Measurements from ENCODE around the gene COX6A2. TPM values are rescaled to one million over a fixed set of nuclear protein-coding genes. Genes with fewer than 3 reads are reported as not detected.

Gene COX6A2
- total RNA-seq, 1 experiment from 2014 or later, result not detected

DNA sequence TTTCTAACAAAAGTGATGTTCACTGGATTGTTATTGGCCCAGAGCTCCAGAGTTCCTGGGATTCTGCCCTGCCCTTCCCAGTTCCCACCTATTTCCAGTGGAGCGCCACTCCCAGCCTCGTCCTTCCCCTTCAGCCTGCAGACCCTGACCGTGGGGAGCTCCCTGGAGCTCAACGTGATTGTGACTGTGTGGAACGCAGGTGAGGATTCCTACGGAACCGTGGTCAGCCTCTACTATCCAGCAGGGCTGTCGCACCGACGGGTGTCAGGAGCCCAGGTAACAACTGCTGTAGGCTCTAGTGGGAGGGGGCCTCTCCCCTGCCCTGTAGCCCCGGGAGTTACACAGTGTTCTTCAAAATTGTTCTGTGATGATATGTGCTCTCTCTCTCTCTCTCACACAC is 11.8 kb downstream of the COX6A2 start:
- peaks cover 0 to 4% of the 10 kb centered on the region in 2 experiments; a peak in 2 of 5 replicates for H3K9me3 Mint-ChIP-seq
- Histone ChIP-seq H4K8ac (replicated peaks; ENCODE audit: insufficient read length, low read depth, low read length) (no peak overlapping the region), H3K23ac (ENCODE audit: insufficient read length, low read depth, low read length) (no peak overlapping the region), H2AFZ (ENCODE audit: low read length) (no peak overlapping the region), H2BK12ac (ENCODE audit: insufficient read length, low read depth, low read length) (no peak overlapping the region), H3K4ac (ENCODE audit: low read depth, low read length) (no peak overlapping the region), H2BK15ac (ENCODE audit: low read depth, low read length) (no peak overlapping the region), H2BK20ac (ENCODE audit: low read depth, low read length, poor library complexity, severe bottlenecking) (no peak overlapping the region), H3K9me3 (ENCODE audit: control insufficient read depth, low read depth, low read length) (no peaks in the 10 kb centered on the region), H4K20me1 (ENCODE audit: control insufficient read depth, insufficient read depth, insufficient read length) (no peaks in the 10 kb centered on the region), H3K56ac (ENCODE audit: insufficient read length, low read depth, low read length) (no peak overlapping the region), H4K5ac (ENCODE audit: insufficient read length, low read depth, low read length) (no peak overlapping the region), H2BK120ac (ENCODE audit: low read depth, low read length, poor library complexity, severe bottlenecking) (no peak overlapping the region), H3K79me1 (ENCODE audit: insufficient read depth, low read depth, low read length, poor library complexity, severe bottlenecking) (no peaks in the 10 kb centered on the region), H3K18ac (ENCODE audit: insufficient read length, low read depth, low read length) (no peak overlapping the region), H3K23me2 (ENCODE audit: insufficient read length, low read depth, low read length, poor library complexity, severe bottlenecking) (no peaks in the 10 kb centered on the region), H3K79me2 (ENCODE audit: insufficient read depth, low read length) (no peaks in the 10 kb centered on the region), H3K27ac (ENCODE audit: insufficient read length, low read depth, low read length) (no peak overlapping the region), H3K14ac (ENCODE audit: insufficient read depth, low read length) (no peak overlapping the region), H3K4me2 (ENCODE audit: insufficient read depth, insufficient read length, low read length) (no peak overlapping the region), H2AK5ac (ENCODE audit: insufficient read length, low read length) (no peak overlapping the region), H3T11ph (ENCODE audit: low read length) (no peak overlapping the region), H3K9ac (ENCODE audit: extremely low read depth, insufficient read length, low read length) (no peak overlapping the region), H4K91ac (ENCODE audit: insufficient read length, low read depth, low read length) (no peak overlapping the region), H3K27me3 (ENCODE audit: insufficient read depth, low read length) (no peaks in the 10 kb centered on the region), H3K4me1 (ENCODE audit: insufficient read depth, low read length) (no peaks in the 10 kb centered on the region), H2BK5ac (ENCODE audit: insufficient read length, low read length) (no peak overlapping the region)
- peaks cover 29% of the 10 kb centered on the region for H3K27me3 Mint-ChIP-seq (ENCODE audit: low read depth)
- no peak overlapping the region for H3K27ac Mint-ChIP-seq
- H3K4me1 Mint-ChIP-seq, result peaks cover 6% of the 10 kb centered on the region in 2 experiments; a peak in 3 of 4 replicates
- TF ChIP-seq, protein P1, sequence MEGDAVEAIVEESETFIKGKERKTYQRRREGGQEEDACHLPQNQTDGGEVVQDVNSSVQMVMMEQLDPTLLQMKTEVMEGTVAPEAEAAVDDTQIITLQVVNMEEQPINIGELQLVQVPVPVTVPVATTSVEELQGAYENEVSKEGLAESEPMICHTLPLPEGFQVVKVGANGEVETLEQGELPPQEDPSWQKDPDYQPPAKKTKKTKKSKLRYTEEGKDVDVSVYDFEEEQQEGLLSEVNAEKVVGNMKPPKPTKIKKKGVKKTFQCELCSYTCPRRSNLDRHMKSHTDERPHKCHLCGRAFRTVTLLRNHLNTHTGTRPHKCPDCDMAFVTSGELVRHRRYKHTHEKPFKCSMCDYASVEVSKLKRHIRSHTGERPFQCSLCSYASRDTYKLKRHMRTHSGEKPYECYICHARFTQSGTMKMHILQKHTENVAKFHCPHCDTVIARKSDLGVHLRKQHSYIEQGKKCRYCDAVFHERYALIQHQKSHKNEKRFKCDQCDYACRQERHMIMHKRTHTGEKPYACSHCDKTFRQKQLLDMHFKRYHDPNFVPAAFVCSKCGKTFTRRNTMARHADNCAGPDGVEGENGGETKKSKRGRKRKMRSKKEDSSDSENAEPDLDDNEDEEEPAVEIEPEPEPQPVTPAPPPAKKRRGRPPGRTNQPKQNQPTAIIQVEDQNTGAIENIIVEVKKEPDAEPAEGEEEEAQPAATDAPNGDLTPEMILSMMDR (conservative IDR thresholded peaks at IDR 0.05), result no peak
- no peak for DNase-seq
- no CpG with 5 or more reads among the region's 11 CpGs for WGBS (ENCODE audit: extremely low coverage, insufficient read length, low lambda C conversion rate)
- no peaks in the 10 kb centered on the region for H3K36me3 Mint-ChIP-seq (ENCODE audit: insufficient read depth in 1 of 3, low read depth in 3 of 3)
- no peak overlapping the region for H3K4me3 Mint-ChIP-seq

Measured in H9 (cell line).